Hepatocyte (in vitro differentiated cells): ENCODE data around the gene RNF208. TPM values are rescaled to one million over a fixed set of nuclear protein-coding genes. Genes with fewer than 3 reads are reported as not detected.

Source experiments
- DNase-seq: peaks from one replicate; pipeline ENCODE4 v3.0.0-alpha.2; 2016; ENCODE audit warnings: low spot score
- H2AFZ ChIP-seq: fragments of 200-600 bp; sonication (generic); 2 replicates; pipeline ENCODE4 v1.6.0; 2016; ENCODE audit warnings: antibody characterized with exemption, mild to moderate bottlenecking
- H3K27ac ChIP-seq: fragments of 200-600 bp; sonication (generic); 2 replicates; pipeline ENCODE4 v1.5.1; 2016; ENCODE audit warnings: mild to moderate bottlenecking
- H3K27me3 ChIP-seq: fragments of 200-600 bp; sonication (generic); 2 replicates; pipeline ENCODE4 v1.6.1; 2016
- H3K36me3 ChIP-seq: fragments of 200-600 bp; sonication (generic); replicated peaks from 2 replicates; pipeline ENCODE4 v1.5.1; 2016; ENCODE audit warnings: low read depth; ENCODE audit not compliant: insufficient read depth
- H3K4me1 ChIP-seq: fragments of 200-600 bp; sonication (generic); 2 replicates; pipeline ENCODE4 v1.5.1; 2016; ENCODE audit warnings: mild to moderate bottlenecking, moderate library complexity; ENCODE audit not compliant: insufficient read depth
- H3K4me2 ChIP-seq: fragments of 200-600 bp; sonication (generic); 2 replicates; pipeline ENCODE4 v1.6.0; 2016
- H3K4me3 ChIP-seq: fragments of 200-600 bp; sonication (generic); 2 replicates; pipeline ENCODE4 v1.5.1; 2016; ENCODE audit warnings: mild to moderate bottlenecking
- H3K79me2 ChIP-seq: fragments of 200-600 bp; sonication (generic); 2 replicates; pipeline ENCODE4 v1.6.0; 2017; ENCODE audit warnings: mild to moderate bottlenecking
- H3K9me2 ChIP-seq: fragments of 200-600 bp; sonication (generic); replicated peaks from 2 replicates; pipeline ENCODE4 v1.6.0; 2017; ENCODE audit warnings: mild to moderate bottlenecking; ENCODE audit not compliant: insufficient read depth
- H3K9me3 ChIP-seq: fragments of 200-600 bp; sonication (generic); 2 replicates; pipeline ENCODE4 v1.5.1; 2016; ENCODE audit warnings: low read depth, mild to moderate bottlenecking
- H4K20me1 ChIP-seq: fragments of 200-600 bp; sonication (generic); 2 replicates; pipeline ENCODE4 v1.6.0; 2016; ENCODE audit warnings: mild to moderate bottlenecking; ENCODE audit not compliant: insufficient read depth, poor library complexity, severe bottlenecking
- CTCF ChIP-seq: fragments of 200-600 bp; sonication (generic); IDR thresholded peaks from 2 replicates; pipeline ENCODE4 v1.5.1; 2016; ENCODE audit warnings: antibody characterized with exemption, mild to moderate bottlenecking; ENCODE audit not compliant: poor library complexity
- EZH2 ChIP-seq: fragments of 200-600 bp; sonication (generic); IDR thresholded peaks from 2 replicates; pipeline ENCODE4 v1.6.1; 2016; ENCODE audit warnings: antibody characterized with exemption, mild to moderate bottlenecking, borderline replicate concordance
- EZH2phosphoT487 ChIP-seq: fragments of 200-600 bp; sonication (generic); IDR thresholded peaks from one replicate; pipeline ENCODE4 v1.6.1; 2018; ENCODE audit warnings: antibody characterized with exemption, mild to moderate bottlenecking, low read depth, moderate library complexity; ENCODE audit not compliant: unreplicated experiment, severe bottlenecking
- WGBS: methylation state at CpG from one replicate; pipeline ENCODE4 v1.1.6; 2016; ENCODE audit warnings: low lambda C conversion rate; ENCODE audit errors: missing lambda C conversion rate; 5-methylcytosine and 5-hydroxymethylcytosine counted together
- polyA plus RNA-seq: library from polyadenylated mRNA; unstranded; fragments of >200 nt; fragmentation: Nextera tagmentation; extraction: Ambion mirVana; gene quantifications from 2 replicates; pipeline ENCODE4 v1.2.1, GENCODE V29; 2016
- total RNA-seq: library from RNA; depleted of rRNA; stranded (reverse); fragments of >200 nt; gene quantifications from 2 replicates; pipeline ENCODE4 v1.2.3, GENCODE V29; 2014

The RNF208 gene, protein sequence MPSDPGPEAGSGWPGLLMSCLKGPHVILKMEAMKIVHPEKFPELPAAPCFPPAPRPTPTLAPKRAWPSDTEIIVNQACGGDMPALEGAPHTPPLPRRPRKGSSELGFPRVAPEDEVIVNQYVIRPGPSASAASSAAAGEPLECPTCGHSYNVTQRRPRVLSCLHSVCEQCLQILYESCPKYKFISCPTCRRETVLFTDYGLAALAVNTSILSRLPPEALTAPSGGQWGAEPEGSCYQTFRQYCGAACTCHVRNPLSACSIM
- total RNA-seq: 1.6 and 2.3 TPM in 2 replicates
- 3.3 and 6.6 TPM in 2 replicates for polyA plus RNA-seq

GRCh38 chr9:137222190-137223077, at the start of gene RNF208:
RNF208 (minus strand) TSS chr9:137222240; CDS start chr9:137221212, 1,028 bp downstream.
- Histone ChIP-seq H3K4me1 (peaks cover 40% of the 10 kb centered on the region), H3K4me2 (peak within 1 kb of the TSS; percentile 95), H3K27ac (peak within 1 kb of the TSS; percentile 91), H3K79me2 (no peaks in the 10 kb centered on the region), H3K36me3 (no peaks in the 10 kb centered on the region), H3K4me3 (peak within 1 kb of the TSS; percentile 39), H3K9me2 (no peaks in the 10 kb centered on the region), H2AFZ (peak within 1 kb of the TSS; percentile 45), H3K27me3 (no peaks in the 10 kb centered on the region), H4K20me1 (no peaks in the 10 kb centered on the region), H3K9me3 (no peaks in the 10 kb centered on the region)
- DNase-seq: peak; percentile 58
- no peak for TF ChIP-seq EZH2
- TF ChIP-seq CTCF: no peak
- TF ChIP-seq EZH2phosphoT487: no peak
- 15% methylated on average over 33 of the region's 88 CpGs for WGBS

GRCh38 chr9:137271696-137272076, 49.6 kb upstream of the RNF208 start:
- Histone ChIP-seq H3K27me3 (no peaks in the 10 kb centered on the region), H3K4me3 (no peak overlapping the region), H4K20me1 (no peaks in the 10 kb centered on the region), H3K9me3 (no peaks in the 10 kb centered on the region), H2AFZ (no peak overlapping the region), H3K4me1 (peaks cover 10% of the 10 kb centered on the region), H3K36me3 (no peaks in the 10 kb centered on the region), H3K79me2 (no peaks in the 10 kb centered on the region), H3K4me2 (no peak overlapping the region), H3K27ac (no peak overlapping the region), H3K9me2 (no peaks in the 10 kb centered on the region)
- TF ChIP-seq EZH2phosphoT487 (no peak), EZH2 (no peak), CTCF (no peak)
- DNase-seq: no peak
- WGBS: 83% methylated on average over 1 of the region's 3 CpGs

DNA sequence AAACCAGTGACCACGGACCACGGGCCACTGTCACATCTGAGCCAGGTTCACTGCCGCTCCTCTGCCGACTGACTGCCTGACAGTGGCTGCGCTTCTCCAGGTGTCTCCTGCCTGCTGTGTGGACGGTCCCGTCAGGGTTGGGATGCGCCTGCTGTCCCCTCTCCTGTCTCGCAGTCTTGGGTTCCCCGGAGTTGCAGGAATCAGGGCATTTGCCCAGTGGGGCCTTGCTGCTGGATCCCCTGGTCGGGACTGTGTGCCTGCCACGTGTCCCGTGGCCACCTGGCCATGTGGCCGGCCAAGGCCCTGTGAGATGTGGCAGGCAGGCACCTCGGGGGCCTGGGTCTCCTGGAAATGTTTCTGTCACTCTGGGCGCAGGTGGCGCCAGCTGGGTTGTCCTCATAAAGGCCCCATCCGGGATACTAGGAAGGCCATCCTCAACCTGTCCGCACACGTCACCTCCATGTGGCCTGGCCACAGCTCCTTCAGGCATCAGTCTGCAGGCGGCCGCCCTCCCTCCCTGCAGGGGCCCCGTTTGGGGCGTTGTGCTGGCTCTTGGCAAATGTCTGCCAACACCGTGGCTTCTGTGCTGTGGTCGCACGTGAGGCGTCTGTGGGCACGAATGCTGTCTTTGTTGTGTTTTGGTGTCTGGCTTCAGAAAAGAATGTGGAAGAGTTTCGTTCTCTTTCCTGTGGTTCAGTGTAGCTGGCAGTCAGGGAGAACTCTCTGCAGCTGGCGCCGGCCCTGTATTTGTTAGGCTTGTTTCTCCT, 49.1 kb upstream of the RNF208 start:
- H3K27ac ChIP-seq: no peak overlapping the region
- 93% methylated on average over 30 of the region's 32 CpGs for WGBS
- H3K36me3 ChIP-seq: no peaks in the 10 kb centered on the region

More for the DNA sequence above, 49.1 kb upstream of the RNF208 start:
- no peaks in the 10 kb centered on the region for H3K27me3 ChIP-seq
- no peaks in the 10 kb centered on the region for H4K20me1 ChIP-seq
- no peak for DNase-seq
- no peak overlapping the region for H3K4me2 ChIP-seq
- no peaks in the 10 kb centered on the region for H3K9me3 ChIP-seq
- H3K79me2 ChIP-seq: no peaks in the 10 kb centered on the region
- H2AFZ ChIP-seq: no peak overlapping the region
- H3K4me1 ChIP-seq: peaks cover 4% of the 10 kb centered on the region
- no peaks in the 10 kb centered on the region for H3K9me2 ChIP-seq
- H3K4me3 ChIP-seq: no peak overlapping the region
- no peak for TF ChIP-seq CTCF
- no peak for TF ChIP-seq EZH2phosphoT487
- no peak for TF ChIP-seq EZH2
